Neural cell (in vitro differentiated cells): Measurements from ENCODE around the gene CNN1. TPM values are rescaled to one million over a fixed set of nuclear protein-coding genes. Genes with fewer than 3 reads are reported as not detected.

ENCODE experiments used
- H2AFZ ChIP-seq: fragments of 200-600, 300-800 bp; sonication (generic), shearing (Covaris generic); 2 replicates; pipeline ENCODE4 v1.6.0; 2014; ENCODE audit warnings: low read depth, mild to moderate bottlenecking, antibody characterized with exemption, low read length, moderate library complexity
- H3F3A ChIP-seq: fragments of 200-600 bp; shearing (Covaris generic); 2 replicates; pipeline ENCODE4 v1.6.1; 2016; ENCODE audit warnings: mild to moderate bottlenecking, moderate library complexity, mixed read lengths, antibody characterized with exemption, low read length; ENCODE audit not compliant: insufficient read depth, poor library complexity, severe bottlenecking
- H3K27ac ChIP-seq: fragments of 200-600, 300-800 bp; sonication (generic), shearing (Covaris generic); 2 replicates; pipeline ENCODE4 v1.5.1; 2014; ENCODE audit warnings: mild to moderate bottlenecking, low read length, moderate library complexity
- H3K27me3 ChIP-seq: fragments of 300-800, 200-600 bp; sonication (generic), shearing (Covaris generic); 2 replicates; pipeline ENCODE4 v1.6.0; 2014; ENCODE audit warnings: mild to moderate bottlenecking, low read depth, low read length, moderate library complexity; ENCODE audit not compliant: insufficient read depth
- H3K36me3 ChIP-seq: fragments of 300-800, 200-600 bp; sonication (generic), shearing (Covaris generic); 2 replicates; pipeline ENCODE4 v1.5.1; 2014; ENCODE audit warnings: mild to moderate bottlenecking, antibody characterized with exemption, low read length, moderate library complexity; ENCODE audit not compliant: insufficient read depth
- H3K4me2 ChIP-seq: fragments of 300-800, 200-600 bp; sonication (generic), shearing (Covaris generic); 2 replicates; pipeline ENCODE4 v1.6.0; 2014; ENCODE audit warnings: mild to moderate bottlenecking, low read length
- H3K4me3 ChIP-seq: fragments of 300-800, 200-600 bp; sonication (generic), shearing (Covaris generic); 2 replicates; pipeline ENCODE4 v1.5.1; 2014; ENCODE audit warnings: mild to moderate bottlenecking, low read length, moderate library complexity
- H3K79me2 ChIP-seq: fragments of 200-600 bp; shearing (Covaris generic); replicated peaks from 2 replicates; pipeline ENCODE4 v1.6.0; 2014; ENCODE audit warnings: mild to moderate bottlenecking, low read length, moderate library complexity; ENCODE audit not compliant: insufficient read depth
- H3K9ac ChIP-seq: fragments of 300-800, 200-600 bp; sonication (generic), shearing (Covaris generic); 2 replicates; pipeline ENCODE4 v1.6.1; 2016; ENCODE audit warnings: mild to moderate bottlenecking, low read length, mixed read lengths
- H3K9me2 ChIP-seq: fragments of 200-600 bp; shearing (Covaris generic); 2 replicates; pipeline ENCODE4 v1.6.1; 2016; ENCODE audit warnings: mild to moderate bottlenecking, low read length, mixed read lengths; ENCODE audit not compliant: insufficient read depth
- H3K9me3 ChIP-seq: fragments of 200-600, 300-800 bp; sonication (generic), shearing (Covaris generic); 2 replicates; pipeline ENCODE4 v1.6.1; 2016; ENCODE audit warnings: mild to moderate bottlenecking, mixed run types, low read length, moderate library complexity, mixed read lengths
- H4K20me1 ChIP-seq: fragments of 200-600 bp; shearing (Covaris generic); 2 replicates; pipeline ENCODE4 v1.6.1; 2016; ENCODE audit warnings: mild to moderate bottlenecking, mixed run types; ENCODE audit not compliant: insufficient read depth
- CTCF ChIP-seq: fragments of 450-650 bp; IDR thresholded peaks from 2 replicates; pipeline ENCODE4 v1.5.1; 2014; ENCODE audit warnings: antibody characterized with exemption, mild to moderate bottlenecking, moderate library complexity; ENCODE audit not compliant: poor library complexity, severe bottlenecking
- EP300 ChIP-seq: fragments of 450-650 bp; conservative IDR thresholded peaks from 2 replicates; pipeline ENCODE4 v1.6.1; 2014; ENCODE audit warnings: antibody characterized with exemption, mild to moderate bottlenecking, moderate library complexity; ENCODE audit not compliant: poor library complexity, severe bottlenecking
- EZH2 ChIP-seq: fragments of 200-600, 300-800 bp; shearing (Covaris generic), sonication (generic); IDR thresholded peaks from 2 replicates; pipeline ENCODE4 v1.6.1; 2014; ENCODE audit warnings: antibody characterized with exemption, low read length, borderline replicate concordance, mild to moderate bottlenecking; ENCODE audit not compliant: insufficient read depth, poor library complexity, severe bottlenecking
- MXI1 ChIP-seq: fragments of 450-650 bp; conservative IDR thresholded peaks from 2 replicates; pipeline ENCODE4 v1.6.1; 2014; ENCODE audit warnings: antibody characterized with exemption, mild to moderate bottlenecking; ENCODE audit not compliant: poor library complexity, severe bottlenecking
- POLR2AphosphoS5 ChIP-seq: IDR thresholded peaks from 2 replicates; pipeline ENCODE4 v1.6.1; 2012
- RAD21 ChIP-seq: fragments of 450-650 bp; conservative IDR thresholded peaks from 2 replicates; pipeline ENCODE4 v1.6.1; 2014; ENCODE audit warnings: antibody characterized with exemption, mild to moderate bottlenecking, moderate library complexity
- REST ChIP-seq: IDR thresholded peaks from 2 replicates; pipeline ENCODE4 v1.6.1; 2012; ENCODE audit warnings: borderline replicate concordance
- SMC3 ChIP-seq: fragments of 450-650 bp; conservative IDR thresholded peaks from 2 replicates; pipeline ENCODE4 v1.6.1; 2014; ENCODE audit warnings: antibody characterized with exemption, mild to moderate bottlenecking, moderate library complexity; ENCODE audit not compliant: poor library complexity
- TAF1 ChIP-seq: IDR thresholded peaks from 2 replicates; pipeline ENCODE4 v1.6.1; 2012; ENCODE audit warnings: low read depth
- polyA plus RNA-seq: library from polyadenylated mRNA; depleted of rRNA; stranded (reverse); fragments of >200 nt; gene quantifications from 2 replicates; pipeline ENCODE4 v1.2.3, GENCODE V29; 2014

Gene CNN1
- polyA plus RNA-seq, 1 donor from 2014 or later, result not detected

GRCh38 chr19:11555246-11555645, 16.6 kb downstream of the CNN1 start:
- Histone ChIP-seq H3K9ac (no peak overlapping the region), H3K79me2 (peaks cover 19% of the 10 kb centered on the region), H3F3A (no peaks in the 10 kb centered on the region), H4K20me1 (no peaks in the 10 kb centered on the region), H3K9me3 (no peaks in the 10 kb centered on the region), H3K27ac (no peak overlapping the region), H3K4me3 (no peak overlapping the region), H3K9me2 (no peaks in the 10 kb centered on the region), H3K36me3 (no peaks in the 10 kb centered on the region), H3K4me2 (no peak overlapping the region), H2AFZ (no peak overlapping the region), H3K27me3 (no peaks in the 10 kb centered on the region)
- TF ChIP-seq SMC3, result no peak
- no peak for TF ChIP-seq CTCF
- no peak for TF ChIP-seq POLR2AphosphoS5
- no peak for TF ChIP-seq TAF1
- no peak for TF ChIP-seq MXI1
- no peak for TF ChIP-seq EZH2
- no peak for TF ChIP-seq RAD21
- TF ChIP-seq REST, result no peak
- no peak for TF ChIP-seq EP300

GRCh38 chr19:11556634-11557420, 18.2 kb downstream of the CNN1 start:
- Histone ChIP-seq H3F3A (no peaks in the 10 kb centered on the region), H4K20me1 (no peaks in the 10 kb centered on the region), H3K36me3 (no peaks in the 10 kb centered on the region), H3K9me3 (no peaks in the 10 kb centered on the region), H3K27ac (no peak overlapping the region), H3K27me3 (no peaks in the 10 kb centered on the region), H3K4me2 (no peak overlapping the region), H2AFZ (no peak overlapping the region), H3K9me2 (no peaks in the 10 kb centered on the region), H3K4me3 (no peak overlapping the region), H3K9ac (no peak overlapping the region), H3K79me2 (peaks cover 19% of the 10 kb centered on the region)
- no peak for TF ChIP-seq MXI1
- TF ChIP-seq POLR2AphosphoS5, result no peak
- TF ChIP-seq REST, result no peak
- no peak for TF ChIP-seq CTCF
- no peak for TF ChIP-seq EP300
- TF ChIP-seq TAF1, result no peak
- TF ChIP-seq EZH2, result no peak
- TF ChIP-seq RAD21, result no peak
- no peak for TF ChIP-seq SMC3
